GM12865 (cell line): ENCODE data around the gene FASTK.

Experiments
- DNase-seq: peaks from one replicate; pipeline ENCODE4 v3.0.0; 2010; ENCODE audit warnings: low read depth
- H3K4me3 ChIP-seq: 2 replicates; pipeline ENCODE4 v1.5.1; 2011; ENCODE audit warnings: mild to moderate bottlenecking, low read depth, low read length, control low read depth
- TF ChIP-seq, protein P1 (sequence below): IDR thresholded peaks from 2 replicates; pipeline ENCODE4 v1.5.1; 2011; ENCODE audit warnings: low read length, control low read depth, low read depth, inconsistent platforms; ENCODE audit not compliant: insufficient read depth; ENCODE audit errors: missing control alignments

FASTK gene

DNA sequence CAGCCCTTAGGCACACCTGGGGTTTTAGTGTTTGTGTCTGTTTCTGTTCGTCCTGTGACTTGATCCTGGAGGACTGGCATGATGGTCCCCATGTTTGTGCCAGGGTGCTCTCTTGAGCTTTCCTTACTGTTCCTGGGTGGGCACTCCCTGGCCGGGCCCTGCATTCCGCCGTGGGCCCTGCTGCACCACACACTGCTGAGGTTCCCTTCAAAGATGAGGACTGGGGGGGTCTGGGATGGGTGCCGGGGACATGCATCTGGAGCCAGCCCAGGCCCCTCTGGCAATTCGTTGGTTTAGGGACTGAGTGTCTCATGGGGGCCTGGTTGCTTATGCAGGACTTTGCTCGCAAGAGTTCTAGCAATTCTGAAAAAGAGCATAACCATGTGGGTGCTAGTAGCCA lies 10.4 kb upstream of the FASTK start:
- H3K4me3 ChIP-seq = no peak overlapping the region
- no peak for DNase-seq
- TF ChIP-seq, protein P1, sequence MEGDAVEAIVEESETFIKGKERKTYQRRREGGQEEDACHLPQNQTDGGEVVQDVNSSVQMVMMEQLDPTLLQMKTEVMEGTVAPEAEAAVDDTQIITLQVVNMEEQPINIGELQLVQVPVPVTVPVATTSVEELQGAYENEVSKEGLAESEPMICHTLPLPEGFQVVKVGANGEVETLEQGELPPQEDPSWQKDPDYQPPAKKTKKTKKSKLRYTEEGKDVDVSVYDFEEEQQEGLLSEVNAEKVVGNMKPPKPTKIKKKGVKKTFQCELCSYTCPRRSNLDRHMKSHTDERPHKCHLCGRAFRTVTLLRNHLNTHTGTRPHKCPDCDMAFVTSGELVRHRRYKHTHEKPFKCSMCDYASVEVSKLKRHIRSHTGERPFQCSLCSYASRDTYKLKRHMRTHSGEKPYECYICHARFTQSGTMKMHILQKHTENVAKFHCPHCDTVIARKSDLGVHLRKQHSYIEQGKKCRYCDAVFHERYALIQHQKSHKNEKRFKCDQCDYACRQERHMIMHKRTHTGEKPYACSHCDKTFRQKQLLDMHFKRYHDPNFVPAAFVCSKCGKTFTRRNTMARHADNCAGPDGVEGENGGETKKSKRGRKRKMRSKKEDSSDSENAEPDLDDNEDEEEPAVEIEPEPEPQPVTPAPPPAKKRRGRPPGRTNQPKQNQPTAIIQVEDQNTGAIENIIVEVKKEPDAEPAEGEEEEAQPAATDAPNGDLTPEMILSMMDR = no peak

DNA sequence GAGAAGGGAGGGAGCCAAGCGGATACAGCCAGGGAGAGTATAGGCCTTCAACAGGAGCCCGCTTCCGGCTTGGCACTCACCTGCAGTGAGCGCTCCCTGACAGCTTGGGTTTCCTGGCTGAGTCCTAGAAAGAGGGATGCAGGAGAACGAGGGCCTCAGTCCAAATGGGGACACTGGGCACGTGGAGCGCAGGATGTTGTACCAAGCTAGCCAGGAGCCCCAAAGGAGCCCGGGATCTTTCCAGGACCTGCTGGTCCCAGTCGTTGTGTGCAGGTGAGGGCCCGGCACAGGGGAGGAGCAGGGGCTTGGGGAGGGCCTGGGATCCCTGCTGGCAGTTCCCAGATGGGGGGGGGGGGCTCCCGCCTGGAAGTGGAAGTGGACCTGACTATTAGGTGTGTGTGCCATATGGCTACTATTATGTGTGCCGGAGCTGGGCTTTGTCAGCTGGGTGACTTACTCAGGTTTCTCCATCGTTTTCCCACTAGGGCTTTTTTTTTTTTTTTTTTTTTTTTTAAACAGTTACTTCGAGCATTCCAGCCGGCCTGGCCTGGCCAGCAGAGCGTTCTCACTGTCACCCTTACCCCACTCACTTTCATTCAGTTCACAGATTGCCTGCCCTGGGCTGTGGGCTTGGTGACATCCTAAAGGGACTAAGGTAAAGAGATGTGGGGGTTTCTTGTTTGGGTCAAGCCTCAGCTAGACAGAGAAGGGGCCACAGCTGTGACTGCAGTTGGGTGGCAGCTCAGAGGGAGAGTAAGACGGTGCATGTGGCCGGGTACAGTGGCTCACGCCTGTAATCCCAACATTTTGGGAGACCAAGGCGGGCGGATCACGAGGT lies 9.5 kb upstream of the FASTK start:
- no peak overlapping the region for H3K4me3 ChIP-seq
- no peak for DNase-seq
- TF ChIP-seq, protein P1 = no peak

DNA sequence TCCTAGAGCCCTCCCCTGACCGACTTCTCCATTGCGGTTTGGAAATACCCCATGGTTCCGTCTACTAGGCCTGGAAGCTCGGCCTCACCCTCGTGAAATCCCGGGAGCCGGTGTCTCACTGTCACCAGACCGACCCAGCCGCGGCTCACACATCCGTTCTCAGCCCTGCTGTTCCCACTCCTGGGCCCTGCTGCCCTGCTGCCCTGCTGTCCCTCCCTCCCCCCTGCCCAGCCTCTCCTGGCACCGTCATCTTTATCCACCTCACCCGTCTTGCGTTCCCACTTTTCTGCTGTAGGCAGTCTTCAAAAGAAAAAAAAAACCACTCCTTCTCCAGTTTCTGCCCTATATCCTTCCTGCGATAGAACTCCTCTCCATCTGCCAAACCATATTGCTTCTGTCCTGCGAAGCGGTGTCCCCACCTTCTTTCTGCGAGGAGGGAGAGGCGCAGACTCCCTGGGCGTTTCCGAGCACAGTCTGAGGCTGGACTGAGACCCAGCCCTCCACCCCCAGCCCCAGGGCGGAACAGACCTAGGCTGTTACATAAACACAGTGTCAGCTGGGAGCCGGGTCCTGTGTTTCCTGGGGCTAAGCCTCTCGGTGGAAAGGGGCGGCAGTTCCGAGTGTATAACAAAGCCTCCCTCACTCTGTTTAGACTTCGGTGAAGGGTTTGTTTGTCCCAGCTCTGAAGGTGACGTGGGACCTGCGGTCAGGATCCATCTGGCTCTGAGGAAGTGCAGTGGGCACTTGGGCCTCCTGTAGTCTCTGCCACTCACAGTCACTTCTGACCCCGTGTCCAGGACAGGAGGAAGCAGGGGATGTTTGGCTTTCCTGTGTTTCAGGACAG lies 8.5 kb upstream of the FASTK start:
- no peak overlapping the region for H3K4me3 ChIP-seq
- TF ChIP-seq, protein P1 = no peak
- DNase-seq = no peak

DNA sequence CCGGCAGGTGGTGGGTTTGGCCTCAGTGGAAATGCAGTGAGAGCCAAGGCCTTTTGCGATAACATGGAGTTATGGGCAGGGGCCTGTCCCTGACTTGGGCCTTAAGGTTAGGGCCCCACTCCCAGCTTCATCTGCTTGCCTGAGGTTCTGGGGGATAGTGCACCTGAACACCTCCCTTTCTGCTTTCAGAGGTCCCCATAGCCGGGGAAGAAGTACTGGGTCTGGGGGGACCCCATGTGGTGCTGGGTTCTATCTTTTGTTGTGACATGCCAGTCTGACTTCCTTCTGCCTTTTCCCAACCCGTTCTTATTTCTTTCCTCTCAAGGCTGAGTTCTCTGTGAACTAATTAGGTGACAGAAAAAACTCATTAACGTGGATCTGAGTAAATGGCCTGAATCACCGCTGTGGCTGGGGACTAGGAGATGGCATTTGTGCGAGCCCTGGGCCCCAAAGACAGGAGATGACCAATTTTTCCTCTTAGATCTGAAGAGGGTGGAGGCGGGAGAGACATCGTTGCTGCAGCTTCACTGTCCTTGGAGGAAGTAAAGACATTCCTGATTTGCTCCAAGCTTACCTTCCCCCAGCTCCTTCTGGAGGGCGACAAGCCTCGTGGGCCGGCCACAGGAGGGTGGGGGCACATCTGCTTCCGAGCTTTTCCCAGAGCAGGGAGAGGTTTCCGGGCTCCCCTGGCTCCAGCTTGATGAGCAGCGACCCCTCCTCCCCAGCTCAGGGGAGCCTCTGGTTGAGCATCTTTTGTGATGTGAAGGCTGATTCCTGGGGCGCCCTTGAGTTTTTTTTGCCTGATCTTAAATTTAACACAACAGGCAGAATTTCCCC lies 7.6 kb upstream of the FASTK start:
- TF ChIP-seq, protein P1 = no peak
- DNase-seq = no peak
- H3K4me3 ChIP-seq = peak overlapping the region; percentile 67

DNA sequence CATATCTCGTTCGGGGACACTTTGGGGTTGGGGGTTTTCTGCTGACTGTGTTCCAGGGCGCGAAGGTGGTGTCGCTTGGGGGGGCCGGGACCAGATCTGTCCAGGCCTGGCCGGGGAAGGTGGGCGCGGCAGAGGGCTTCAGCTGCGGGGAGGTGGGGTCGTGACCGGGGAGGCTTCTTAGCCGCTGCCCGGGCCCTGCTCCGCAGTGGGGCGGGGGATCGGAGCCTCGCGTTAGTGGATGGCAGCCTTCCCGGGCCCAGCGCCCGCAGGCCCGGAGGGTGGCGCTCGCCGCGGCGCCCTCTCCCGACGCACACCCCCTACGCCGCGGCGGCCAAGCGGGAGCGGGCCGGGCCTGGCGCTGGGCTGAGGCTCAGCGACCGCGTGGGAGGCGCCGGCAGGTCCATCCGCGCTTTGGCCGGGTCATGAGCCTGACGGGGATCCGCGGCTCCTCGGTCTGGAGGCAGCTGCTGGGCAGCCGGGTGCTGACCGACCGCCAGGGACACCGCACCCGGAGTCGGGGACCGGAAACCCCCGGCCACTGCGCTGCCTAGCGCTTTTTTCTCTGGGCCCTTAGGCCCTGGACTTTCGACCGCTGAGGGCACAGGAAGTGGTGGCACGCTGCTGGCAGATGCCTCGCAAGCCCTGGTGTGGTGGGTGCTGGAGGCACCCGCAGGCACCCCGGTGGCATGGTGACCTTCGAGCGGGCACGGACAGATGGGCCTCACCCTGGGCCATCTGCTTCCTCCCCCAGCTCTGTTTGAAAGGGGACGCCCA lies 6.8 kb upstream of the FASTK start:
- TF ChIP-seq, protein P1 = peak; percentile 37
- peak; percentile 64 for DNase-seq
- H3K4me3 ChIP-seq = peak overlapping the region; percentile 67

DNA sequence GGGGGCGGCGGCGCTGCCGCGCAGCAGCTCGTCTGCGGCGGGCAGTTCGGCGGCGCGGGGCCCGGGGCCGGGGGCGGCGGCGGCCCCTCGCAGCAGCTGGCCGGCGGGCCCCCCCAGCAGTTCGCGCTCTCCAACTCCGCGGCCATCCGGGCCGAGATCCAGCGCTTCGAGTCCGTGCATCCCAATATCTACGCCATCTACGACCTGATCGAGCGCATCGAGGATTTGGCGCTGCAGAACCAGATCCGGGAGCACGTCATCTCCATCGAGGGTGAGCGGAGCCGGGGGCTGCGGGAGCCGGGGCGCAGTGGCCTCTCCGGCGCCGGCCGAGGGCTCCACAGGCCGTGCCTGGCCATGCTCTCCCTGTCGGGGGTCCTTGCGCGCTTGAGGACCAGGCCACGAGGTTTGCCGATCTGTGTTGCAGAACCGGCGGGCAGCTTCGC lies 6.2 kb upstream of the FASTK start:
- TF ChIP-seq, protein P1 = no peak
- DNase-seq = peak; percentile 45
- H3K4me3 ChIP-seq = peak overlapping the region; percentile 67
